Measurements from ENCODE around the gene RAB44. TPM values are rescaled to one million over a fixed set of nuclear protein-coding genes. Genes with fewer than 3 reads are reported as not detected.

The RAB44 gene
- total and polyA plus RNA-seq, 8 donors, result 0.15 to 2.5 (median 0.23) TPM; not detected in 3

DNA sequence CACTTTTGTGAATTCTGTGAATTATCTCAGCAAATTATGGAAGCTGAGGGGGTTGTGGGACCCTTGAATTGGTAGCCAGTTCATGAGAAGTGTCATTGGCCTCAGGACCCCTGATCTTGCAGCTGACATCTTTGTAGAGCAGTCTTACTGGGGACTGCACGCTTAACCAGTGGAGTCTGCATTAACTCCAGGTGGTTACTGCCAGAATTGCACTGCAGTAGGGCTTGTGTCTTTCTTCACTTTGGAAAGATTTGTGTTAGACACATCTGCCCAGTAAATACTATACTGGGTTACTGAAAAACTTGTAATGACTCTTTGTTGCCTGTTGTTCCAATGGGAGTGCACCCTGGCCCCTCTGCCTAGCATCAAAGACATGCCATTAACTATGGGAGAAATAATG is 40.4 kb upstream of the RAB44 start:
- no peak overlapping the region for H3K27ac ChIP-seq
- peaks cover 0 to 12% (median 0%) of the 10 kb centered on the region in 3 donors for H3K27me3 ChIP-seq
- TF ChIP-seq, protein P1, sequence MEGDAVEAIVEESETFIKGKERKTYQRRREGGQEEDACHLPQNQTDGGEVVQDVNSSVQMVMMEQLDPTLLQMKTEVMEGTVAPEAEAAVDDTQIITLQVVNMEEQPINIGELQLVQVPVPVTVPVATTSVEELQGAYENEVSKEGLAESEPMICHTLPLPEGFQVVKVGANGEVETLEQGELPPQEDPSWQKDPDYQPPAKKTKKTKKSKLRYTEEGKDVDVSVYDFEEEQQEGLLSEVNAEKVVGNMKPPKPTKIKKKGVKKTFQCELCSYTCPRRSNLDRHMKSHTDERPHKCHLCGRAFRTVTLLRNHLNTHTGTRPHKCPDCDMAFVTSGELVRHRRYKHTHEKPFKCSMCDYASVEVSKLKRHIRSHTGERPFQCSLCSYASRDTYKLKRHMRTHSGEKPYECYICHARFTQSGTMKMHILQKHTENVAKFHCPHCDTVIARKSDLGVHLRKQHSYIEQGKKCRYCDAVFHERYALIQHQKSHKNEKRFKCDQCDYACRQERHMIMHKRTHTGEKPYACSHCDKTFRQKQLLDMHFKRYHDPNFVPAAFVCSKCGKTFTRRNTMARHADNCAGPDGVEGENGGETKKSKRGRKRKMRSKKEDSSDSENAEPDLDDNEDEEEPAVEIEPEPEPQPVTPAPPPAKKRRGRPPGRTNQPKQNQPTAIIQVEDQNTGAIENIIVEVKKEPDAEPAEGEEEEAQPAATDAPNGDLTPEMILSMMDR (IDR thresholded peaks at IDR 0.05), result no peak
- TF ChIP-seq POLR2AphosphoS5 (IDR thresholded peaks at IDR 0.05) (no peak), EP300 (IDR thresholded peaks at IDR 0.05) (no peak)
- intact Hi-C loops (cut with DNase I; ENCODE audit: low total_unique reads), result no loop called here
- no peak overlapping the region for H3K4me3 ChIP-seq
- DNase-seq, result no peak
- H3K9me3 ChIP-seq, result no peaks in the 10 kb centered on the region
- no peaks in the 10 kb centered on the region for H3K36me3 ChIP-seq
- WGBS, 5 donors, result 90 to 100% (median 94%) methylated on average over 1 of the region's 1 CpG
- peaks cover 9 to 18% (median 15%) of the 10 kb centered on the region in 4 donors for H3K4me1 ChIP-seq

DNA sequence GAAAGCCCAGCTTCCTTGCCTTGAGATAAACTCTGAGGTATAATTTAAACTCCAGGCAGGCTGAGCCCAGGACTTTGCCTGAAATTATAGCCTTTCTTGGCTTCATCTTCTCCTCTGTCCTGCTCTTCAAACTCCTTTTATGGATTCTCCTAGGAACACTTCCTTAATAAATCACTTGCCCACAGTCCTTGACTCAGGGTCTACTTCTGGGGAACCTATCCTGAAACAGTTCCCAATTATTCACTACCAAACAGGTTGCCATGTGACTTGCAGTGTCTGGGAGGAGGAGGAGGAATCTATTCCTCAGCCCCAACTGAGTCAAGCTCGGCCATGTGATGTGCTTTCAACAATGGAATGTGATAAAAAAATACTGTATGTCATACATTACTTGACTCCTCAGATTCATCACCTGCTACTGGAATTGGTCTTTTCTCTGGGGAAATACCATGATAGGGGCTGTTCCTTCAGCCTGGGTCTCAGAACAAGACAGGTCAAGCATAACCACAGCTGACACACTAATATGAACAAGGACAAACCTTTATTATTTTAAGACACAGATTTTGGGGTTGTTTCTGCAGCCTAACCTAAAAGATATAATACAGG is 39.6 kb upstream of the RAB44 start:
- TF ChIP-seq EP300 (IDR thresholded peaks at IDR 0.05), result no peak
- TF ChIP-seq, protein P1 (IDR thresholded peaks at IDR 0.05), result no peak
- no peak for TF ChIP-seq POLR2AphosphoS5 (IDR thresholded peaks at IDR 0.05)
- no peak for TF ChIP-seq POLR2A (IDR thresholded peaks at IDR 0.05)
- Histone ChIP-seq H3K36me3 (no peaks in the 10 kb centered on the region), H3K4me1 (peaks cover 9 to 26% (median 23%) of the 10 kb centered on the region in 4 donors), H3K4me3 (no peak overlapping the region), H3K27me3 (peaks cover 0 to 12% (median 0%) of the 10 kb centered on the region in 3 donors), H3K9me3 (no peaks in the 10 kb centered on the region), H3K27ac (no peak overlapping the region)
- DNase-seq, result no peak
- 50 to 85% (median 64%) methylated on average over 1 of the region's 1 CpG for WGBS, 5 donors
- intact Hi-C loops (cut with DNase I; ENCODE audit: low total_unique reads), result no loop called here

GRCh38 chr6:36659271-36659670 is 38.4 kb upstream of the RAB44 start:
- DNase-seq, result peak in 1 of 2 donors; percentile 51
- Histone ChIP-seq H3K36me3 (no peaks in the 10 kb centered on the region), H3K27ac (no peak overlapping the region), H3K9me3 (no peaks in the 10 kb centered on the region), H3K27me3 (peaks cover 0 to 12% (median 0%) of the 10 kb centered on the region in 3 donors), H3K4me3 (no peak overlapping the region), H3K4me1 (peaks cover 9 to 26% (median 24%) of the 10 kb centered on the region in 4 donors)
- intact Hi-C loops (cut with DNase I; ENCODE audit: low total_unique reads), result no loop called here
- no peak for TF ChIP-seq POLR2AphosphoS5 (IDR thresholded peaks at IDR 0.05)
- TF ChIP-seq POLR2A (IDR thresholded peaks at IDR 0.05), result no peak
- TF ChIP-seq, protein P1 (IDR thresholded peaks at IDR 0.05), result no peak
- no peak for TF ChIP-seq EP300 (IDR thresholded peaks at IDR 0.05)
- 44 to 78% (median 64%) methylated on average over 1 of the region's 1 CpG for WGBS, 5 donors

GRCh38 chr6:36660771-36661471 is 36.7 kb upstream of the RAB44 start:
- H3K4me3 ChIP-seq, result peak overlapping the region in 3 of 4 donors; percentile 7 to 36 (median 15)
- no peaks in the 10 kb centered on the region for H3K9me3 ChIP-seq
- peaks cover 9 to 26% (median 24%) of the 10 kb centered on the region in 4 donors for H3K4me1 ChIP-seq
- intact Hi-C loops (cut with DNase I; ENCODE audit: low total_unique reads), result no loop called here
- TF ChIP-seq POLR2A (IDR thresholded peaks at IDR 0.05) (no peak), EP300 (IDR thresholded peaks at IDR 0.05) (no peak), POLR2AphosphoS5 (IDR thresholded peaks at IDR 0.05) (peak in 2 of 3 donors; percentile 30 to 48)
- TF ChIP-seq, protein P1 (IDR thresholded peaks at IDR 0.05), result no peak
- H3K27me3 ChIP-seq, result peaks cover 0 to 12% (median 0%) of the 10 kb centered on the region in 3 donors
- H3K27ac ChIP-seq, result no peak overlapping the region
- 19 to 41% (median 22%) methylated on average over 26 to 44 of the region's 44 CpGs for WGBS, 5 donors
- peak; percentile 73 to 84 for DNase-seq
- H3K36me3 ChIP-seq, result no peaks in the 10 kb centered on the region

Data from stomach (tissue), 9 donors.